Measurements from ENCODE around the gene KIF2C.
"Not testable (repeated sequence)": the region's sequence is repeated elsewhere in the genome, so short reads cannot be mapped to it uniquely, and the experiment has no call there.

Gene KIF2C

DNA sequence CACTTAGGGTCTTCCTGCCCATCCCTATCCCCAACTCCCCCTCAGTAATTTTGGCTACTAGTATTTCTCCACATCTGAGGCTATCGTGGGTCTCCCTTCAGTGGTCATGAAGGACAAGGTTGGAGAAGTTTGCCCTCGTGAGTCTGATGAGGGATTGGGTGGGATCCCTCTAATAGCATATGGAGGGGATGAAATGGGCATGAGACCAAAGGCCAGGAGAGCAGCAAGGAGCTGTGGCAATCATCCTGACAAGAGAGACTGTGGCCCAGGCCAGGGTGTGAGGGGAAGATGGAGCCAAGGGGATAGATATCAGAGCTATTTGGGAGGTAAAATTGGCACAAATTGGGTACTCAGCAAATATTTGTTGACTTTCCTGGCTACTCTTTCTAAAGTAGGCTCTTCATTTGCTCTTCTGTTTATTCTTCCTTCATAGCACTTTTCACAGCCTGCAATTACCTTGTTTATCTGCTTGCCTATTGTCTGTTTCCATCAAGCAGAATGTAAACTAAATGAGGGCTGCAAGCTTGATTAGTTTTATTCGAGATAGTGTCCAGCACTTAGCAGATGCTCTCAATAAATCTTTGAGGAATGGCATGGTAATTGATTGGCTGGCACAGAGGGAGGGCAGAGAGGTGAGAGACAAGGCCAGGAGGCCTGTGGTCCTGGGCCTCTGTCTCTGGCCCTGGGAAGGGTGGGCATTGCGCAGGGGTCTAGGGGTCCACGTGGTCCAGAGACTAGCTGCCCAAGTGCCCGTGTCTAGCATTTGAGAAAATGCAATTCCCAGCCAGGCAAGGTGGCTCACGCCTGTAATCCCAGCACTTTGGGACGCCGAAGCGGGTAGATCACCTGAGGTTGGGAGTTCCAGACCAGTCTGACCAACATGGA, 59.1 kb downstream of the KIF2C start:
- no peak for DNase-seq

DNA sequence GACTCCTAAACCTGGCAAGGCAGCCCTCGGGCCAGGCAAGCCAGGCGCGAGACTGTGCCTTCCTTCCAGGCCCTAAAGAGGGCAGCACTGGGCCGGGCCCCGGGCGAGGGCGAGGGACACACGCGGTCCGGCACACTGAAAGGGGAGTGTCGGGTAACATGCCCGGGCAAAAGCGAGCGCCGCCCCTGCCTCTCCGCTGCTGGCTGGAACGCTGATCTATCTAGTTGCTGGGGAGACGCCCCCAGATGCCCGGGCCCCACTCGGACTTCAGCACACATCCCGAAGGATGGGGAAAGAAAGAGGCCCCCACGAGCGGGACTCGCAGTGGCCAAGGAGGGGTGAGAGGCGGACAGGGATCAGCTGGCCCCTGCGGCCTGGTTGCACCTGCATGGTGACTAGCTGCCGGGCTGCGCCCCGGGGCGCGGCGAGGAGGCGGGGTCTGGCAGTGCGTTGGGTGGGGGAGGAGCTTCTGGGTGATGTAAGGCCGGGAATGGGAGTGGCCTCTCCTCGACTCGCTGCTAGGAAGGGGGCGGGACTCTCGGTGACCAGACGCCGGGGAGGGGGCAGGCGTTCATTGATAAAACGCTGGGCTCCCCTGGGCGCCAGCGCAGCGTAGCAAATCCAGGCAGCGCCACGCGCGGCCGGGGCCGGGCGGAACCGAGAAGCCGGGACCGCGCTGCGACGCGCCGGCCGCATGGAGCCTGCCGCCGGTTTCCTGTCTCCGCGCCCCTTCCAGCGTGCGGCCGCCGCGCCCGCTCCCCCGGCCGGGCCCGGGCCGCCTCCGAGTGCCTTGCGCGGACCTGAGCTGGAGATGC, 60.3 kb downstream of the KIF2C start, which contains the start of gene PLK3:
TSS of gene PLK3 (plus strand) at position 608 of the 815 bp plus-strand sequence. CDS start at position 695, 87 bp downstream.
- peak; percentile 95 to 99 (median 98) for DNase-seq

DNA sequence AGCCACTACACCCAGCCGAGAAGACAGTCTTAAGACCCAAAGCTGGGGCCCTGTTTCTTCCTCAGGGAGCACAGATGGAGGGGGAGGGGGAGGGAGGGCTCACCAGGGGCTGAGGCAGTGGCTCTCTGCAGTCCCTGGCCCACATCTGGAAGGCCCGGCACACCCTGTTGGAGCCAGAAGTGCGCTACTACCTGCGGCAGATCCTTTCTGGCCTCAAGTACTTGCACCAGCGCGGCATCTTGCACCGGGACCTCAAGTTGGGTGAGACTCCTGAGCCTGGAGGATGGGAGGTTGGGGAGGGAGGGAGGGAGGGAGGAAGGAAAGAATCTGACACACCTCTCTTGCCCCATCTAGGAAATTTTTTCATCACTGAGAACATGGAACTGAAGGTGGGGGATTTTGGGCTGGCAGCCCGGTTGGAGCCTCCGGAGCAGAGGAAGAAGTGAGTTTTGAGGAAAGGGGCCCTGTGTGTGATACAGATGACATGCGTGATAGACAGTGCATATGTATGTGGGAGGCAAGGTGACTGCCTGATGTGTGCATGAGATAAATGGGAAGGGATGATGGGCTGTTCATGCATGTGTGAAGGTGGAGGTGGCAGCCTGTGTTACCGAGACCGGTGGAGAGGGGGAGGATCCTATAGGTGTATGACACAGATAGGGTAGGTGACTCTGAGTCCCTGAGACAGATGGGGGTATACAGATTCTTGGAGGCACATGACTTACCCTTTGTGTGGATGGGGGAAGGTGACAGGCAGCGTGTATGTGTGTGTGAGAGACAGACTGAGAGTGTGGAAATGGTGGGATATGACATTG, 62.1 kb downstream of the KIF2C start:
- peak in 4 of 6 experiments; percentile 26 to 68 (median 28) for DNase-seq

DNA sequence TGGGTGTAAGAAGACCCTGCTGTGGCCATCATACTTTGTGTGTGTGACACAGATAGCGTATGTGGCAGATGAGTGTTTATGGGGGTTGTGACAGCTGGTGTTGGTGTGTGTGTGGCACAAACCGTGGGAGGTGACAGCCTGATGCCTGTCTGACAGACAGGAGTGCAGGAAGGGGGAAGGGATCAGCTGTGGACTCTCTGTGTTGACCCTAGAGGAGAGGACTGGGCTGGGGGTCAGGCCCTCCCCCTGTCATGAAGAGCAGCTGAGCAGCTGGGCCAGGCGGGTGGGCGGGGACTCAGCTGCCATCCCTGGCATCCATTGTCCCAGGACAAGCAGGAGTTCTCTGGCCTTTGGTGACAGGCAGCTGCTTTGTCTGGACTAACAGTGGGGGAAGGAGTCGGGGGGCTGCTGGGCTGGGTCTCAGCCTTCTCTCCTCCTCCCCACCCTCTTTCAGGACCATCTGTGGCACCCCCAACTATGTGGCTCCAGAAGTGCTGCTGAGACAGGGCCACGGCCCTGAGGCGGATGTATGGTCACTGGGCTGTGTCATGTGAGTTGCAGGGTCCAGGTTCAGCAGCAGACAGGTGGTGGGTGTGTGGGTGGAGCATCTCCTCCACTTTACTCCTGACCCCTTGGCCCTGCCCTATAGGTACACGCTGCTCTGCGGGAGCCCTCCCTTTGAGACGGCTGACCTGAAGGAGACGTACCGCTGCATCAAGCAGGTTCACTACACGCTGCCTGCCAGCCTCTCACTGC, 62.8 kb downstream of the KIF2C start:
- DNase-seq = no peak

DNA sequence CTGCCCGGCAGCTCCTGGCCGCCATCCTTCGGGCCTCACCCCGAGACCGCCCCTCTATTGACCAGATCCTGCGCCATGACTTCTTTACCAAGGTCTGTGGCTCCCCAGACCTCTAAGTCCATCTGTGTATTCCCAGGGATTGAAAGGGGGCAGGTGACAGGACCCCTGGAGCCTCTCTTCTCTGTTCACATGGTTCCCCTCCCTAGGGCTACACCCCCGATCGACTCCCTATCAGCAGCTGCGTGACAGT, 63.4 kb downstream of the KIF2C start:
- no peak for DNase-seq

DNA sequence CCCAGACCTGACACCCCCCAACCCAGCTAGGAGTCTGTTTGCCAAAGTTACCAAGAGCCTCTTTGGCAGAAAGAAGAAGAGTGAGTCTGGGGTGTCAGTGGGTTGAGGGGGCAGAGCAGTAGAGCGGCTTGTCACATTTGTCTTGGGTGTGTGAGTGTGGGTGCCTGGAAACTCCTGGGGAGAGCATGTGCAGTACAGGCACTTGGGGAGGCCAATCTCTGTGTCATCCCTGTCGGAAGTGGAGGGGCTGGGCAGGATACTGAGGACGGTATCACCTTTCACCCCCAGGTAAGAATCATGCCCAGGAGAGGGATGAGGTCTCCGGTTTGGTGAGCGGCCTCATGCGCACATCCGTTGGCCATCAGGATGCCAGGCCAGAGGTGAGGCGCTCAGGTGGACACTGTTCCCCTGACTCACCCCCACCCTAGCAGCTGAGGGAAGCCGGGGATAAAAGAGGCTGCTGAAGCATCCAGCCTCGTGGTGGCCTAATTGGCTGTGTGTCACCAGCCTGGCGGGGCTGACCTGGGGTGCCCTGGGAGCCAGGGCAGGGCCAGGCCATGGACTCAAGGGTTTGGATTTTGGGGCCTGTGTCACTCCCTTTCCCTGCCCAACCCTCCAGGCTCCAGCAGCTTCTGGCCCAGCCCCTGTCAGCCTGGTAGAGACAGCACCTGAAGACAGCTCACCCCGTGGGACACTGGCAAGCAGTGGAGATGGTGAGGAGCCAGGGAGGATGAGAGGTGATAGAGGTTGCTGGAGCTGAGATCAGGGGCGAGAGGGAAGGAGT, 63.9 kb downstream of the KIF2C start:
- DNase-seq = no peak

DNA sequence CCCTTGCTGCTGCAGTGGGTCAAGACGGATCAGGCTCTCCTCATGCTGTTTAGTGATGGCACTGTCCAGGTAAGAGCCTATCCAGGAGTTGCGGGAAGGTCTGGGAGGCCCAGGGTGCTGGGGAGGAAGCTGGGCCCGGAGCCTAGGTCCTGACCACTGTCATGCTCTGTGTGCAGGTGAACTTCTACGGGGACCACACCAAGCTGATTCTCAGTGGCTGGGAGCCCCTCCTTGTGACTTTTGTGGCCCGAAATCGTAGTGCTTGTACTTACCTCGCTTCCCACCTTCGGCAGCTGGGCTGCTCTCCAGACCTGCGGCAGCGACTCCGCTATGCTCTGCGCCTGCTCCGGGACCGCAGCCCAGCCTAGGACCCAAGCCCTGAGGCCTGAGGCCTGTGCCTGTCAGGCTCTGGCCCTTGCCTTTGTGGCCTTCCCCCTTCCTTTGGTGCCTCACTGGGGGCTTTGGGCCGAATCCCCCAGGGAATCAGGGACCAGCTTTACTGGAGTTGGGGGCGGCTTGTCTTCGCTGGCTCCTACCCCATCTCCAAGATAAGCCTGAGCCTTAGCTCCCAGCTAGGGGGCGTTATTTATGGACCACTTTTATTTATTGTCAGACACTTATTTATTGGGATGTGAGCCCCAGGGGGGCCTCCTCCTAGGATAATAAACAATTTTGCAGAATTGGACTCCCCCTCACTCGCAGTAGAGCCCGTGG, 65.8 kb downstream of the KIF2C start:
- peak in 2 of 6 experiments; percentile 33 to 44 for DNase-seq

DNA sequence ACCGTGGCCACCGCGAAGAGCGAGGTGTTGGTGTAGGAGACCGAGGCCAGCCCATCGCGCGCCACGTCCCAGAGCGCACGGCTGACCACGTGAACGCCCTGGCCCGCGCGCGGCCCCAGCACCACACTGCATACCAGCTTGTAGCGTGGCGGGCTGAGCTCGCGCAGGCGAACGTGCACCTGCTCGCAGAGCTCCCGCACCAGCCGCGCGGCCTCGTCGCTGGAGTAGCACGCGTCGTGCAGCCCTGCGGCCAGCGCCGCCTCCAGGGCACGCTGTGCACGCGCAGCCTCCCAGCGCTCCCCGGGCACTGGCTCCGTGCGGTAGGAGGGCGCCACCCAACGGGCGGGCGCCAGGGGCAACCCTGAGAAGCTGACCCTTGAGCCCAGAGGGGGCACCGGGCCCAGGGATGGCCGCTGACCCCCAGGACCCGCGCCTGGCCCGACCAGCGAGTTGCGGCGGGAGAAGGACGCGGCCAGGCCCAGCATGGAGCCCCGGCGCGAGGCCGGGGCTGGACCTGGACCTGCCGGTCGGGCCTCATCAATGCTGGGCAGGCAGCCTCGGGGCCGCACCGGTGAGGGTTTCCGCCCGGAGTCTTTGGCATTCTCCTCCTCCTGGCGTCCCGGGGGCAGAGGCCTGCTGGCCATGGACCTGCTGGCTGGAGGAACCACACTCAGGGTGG, 66.5 kb downstream of the KIF2C start:
- peak in 4 of 6 experiments; percentile 27 to 54 (median 37) for DNase-seq

DNA sequence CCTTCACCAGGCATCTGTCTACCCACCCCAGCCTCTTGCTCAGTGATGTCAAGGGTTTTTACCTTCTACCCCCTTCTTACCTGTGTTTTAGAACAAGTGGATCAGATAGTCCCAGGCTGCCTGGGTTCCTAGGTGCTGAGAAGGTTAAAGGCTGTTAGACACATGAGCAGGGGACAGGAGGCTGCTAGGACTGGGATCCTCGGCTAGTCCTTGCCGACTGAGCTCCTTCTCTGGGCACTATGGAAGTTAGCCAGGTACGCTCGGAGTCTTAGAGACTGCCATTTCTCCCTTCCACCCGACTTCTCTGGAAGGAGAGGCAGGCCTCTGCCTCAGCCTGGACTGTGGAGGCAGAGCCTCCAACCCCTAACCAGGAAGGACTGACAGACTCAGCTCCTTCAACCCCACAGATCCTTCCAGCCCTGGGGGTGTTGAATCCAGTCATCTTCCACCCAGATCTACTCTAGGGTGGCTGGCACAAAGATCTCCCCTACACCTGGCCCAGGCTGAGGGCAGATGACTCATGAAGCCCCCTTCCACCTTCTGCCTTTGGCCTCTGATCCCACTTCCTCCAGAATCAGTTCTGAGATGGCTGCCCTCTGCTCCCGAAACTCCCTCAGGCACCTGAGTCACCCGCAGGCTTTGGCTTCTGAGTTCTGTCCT, 67.2 kb downstream of the KIF2C start, which contains the start of gene DYNLT4:
TSS of gene DYNLT4 (minus strand) at position 648 of the 660 bp plus-strand sequence. CDS start 683 bp downstream, outside the sequence.
- DNase-seq = peak in 2 of 6 experiments; percentile 54 to 65

DNA sequence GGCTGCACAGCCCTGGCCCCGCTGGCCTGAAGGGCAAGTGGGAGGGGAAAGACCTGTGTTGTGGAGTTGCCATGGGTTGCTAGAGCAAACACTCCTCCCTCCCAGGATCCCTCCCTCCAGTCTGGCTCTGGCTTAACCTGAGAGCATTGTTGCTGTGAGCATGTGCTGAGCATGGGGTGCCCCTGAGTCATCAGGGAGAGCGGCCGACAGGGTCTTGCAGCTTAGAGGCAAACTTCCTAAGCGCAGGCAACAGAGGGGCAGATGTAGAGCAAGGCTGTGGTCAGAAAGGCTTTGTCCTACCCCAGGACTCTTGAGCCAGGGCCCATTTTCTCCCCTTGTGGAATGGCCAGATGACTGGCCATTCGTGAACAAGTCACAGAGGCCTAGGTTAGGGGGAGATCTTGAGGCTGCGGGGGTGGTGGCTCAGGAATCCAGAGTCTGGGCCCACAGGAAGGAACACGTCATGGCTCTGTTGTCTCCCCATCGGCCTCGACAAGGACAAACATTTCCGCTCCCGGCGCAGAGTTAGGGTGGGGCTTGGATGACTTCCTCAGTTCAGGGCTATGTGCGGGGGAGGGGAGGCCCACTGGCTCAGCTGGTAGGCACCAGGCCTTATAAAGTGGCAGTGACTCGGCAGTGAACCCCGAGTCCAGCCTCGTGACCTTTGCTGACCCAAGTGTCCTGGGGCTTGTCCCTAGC, 67.9 kb downstream of the KIF2C start:
- DNase-seq = peak; percentile 87 to 96 (median 92)

DNA sequence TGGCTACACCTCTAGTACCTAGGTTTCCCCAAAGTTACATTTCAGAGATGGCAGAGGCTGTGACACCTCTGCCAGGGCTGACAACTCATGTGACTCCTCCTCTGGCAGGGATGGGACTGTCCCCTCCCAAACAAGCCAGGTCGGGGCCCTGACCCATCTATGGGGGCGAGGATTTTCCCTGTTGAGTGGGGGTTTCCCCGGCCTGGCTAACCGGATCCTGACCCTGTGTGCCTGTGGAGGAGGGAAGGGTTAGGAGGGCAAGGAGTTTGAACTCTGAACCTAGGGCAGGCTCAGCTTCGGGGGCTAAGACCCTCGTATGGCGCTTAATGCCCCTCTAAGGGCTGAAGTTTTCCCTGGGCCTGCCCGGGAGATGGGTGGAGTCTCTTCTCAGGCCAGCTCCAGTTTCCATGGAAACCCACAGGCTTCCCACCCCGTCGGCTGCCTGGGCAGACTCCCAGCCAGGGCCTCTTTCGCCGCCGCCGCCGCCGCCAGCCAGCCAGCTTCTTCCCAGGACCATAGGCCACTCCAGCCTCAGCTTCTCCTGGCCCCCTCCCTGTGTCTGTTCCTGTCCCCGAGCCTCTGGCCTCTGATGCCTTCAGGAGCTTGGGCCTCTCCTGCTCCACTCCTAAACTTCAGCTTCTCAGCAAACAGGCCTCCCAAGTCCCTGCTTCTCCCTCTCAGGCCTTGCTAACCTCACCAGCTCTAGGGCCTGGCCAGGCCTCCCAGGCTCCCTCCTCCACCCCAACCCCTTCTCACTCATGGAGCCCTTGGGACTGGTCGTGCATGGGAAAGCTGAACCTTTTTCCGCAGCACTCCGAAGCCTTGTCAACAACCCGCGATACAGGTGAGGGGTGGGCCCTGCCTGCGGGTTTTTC, 68.7 kb downstream of the KIF2C start, which contains the start of gene BTBD19:
TSS of gene BTBD19 (plus strand) at position 461 of the 875 bp plus-strand sequence. CDS start at position 759, 298 bp downstream.
- peak in 4 of 6 experiments; percentile 46 to 75 (median 60) for DNase-seq

DNA sequence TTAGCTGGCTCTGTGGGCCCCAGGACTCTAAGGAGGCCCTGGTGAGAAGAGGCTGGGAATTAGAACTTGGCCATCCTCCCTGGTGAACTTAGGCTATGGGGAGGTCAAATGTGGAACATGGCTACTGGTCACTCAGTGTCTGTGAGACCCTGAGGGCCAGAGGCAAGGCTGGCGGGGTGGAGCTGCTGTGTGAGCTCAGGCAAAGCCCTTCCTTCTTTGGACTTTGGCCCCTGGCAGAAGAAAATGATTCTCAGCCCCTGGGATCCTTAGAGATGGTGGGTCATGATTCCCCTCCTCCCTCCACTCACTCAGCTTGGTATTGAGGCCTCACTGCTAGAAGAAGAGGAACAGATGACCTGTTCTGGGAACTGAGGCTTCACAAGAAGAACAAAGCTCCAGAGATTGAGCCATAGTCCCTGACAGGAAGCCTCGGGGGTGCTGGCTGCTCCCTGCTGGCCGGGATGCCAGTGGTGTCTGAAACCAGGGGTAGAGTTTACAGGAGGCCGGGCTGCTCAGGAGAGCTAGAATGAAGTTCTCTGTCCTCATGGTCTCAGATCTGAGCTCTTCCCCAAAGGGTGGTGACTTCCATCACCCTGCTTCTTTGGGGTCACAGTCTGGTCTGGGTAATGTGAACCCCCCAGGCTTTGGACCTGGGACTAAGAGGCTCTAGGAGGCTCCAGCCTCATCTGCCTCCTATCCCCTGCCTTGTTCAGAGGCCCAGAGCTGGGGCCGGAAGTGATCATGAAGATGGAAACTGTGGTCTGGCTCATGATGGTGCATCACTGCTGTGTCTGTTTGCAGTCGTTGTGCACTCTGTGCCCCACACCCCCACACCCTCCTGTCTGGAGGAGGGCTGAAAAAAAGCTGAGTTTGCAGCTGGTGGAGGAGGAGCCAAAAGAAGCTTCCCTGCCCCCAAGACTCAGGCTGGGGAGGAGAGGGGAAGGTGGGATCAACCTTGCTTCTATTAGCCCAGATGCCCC, 69.6 kb downstream of the KIF2C start:
- peak; percentile 73 to 93 (median 86) for DNase-seq

DNA sequence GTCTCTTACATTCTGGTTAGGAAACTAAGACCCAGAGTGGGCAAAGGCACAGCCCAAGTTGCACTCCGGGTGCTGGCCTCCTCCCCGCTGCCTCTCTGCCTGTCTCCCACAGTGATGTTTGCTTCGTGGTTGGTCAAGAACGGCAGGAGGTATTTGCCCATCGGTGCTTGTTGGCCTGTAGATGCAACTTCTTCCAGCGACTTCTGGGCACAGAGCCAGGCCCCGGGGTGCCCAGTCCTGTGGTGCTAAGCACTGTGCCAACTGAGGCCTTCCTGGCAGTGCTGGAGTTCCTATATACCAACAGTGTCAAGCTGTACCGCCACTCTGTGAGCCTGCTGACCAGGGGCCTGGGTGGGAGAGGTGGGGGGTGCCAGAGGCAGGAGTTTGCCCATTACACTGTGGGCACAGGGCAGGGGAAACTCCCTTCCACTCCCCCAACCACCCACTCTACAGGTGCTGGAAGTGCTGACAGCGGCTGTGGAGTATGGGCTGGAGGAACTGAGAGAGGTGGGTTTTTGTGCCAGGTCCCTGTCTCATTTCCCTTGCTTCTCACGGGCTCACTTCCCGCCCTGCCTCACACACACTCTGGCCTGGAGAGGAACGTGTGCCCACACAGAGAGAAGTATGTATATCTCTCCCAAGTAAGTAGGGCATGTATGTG, 70.6 kb downstream of the KIF2C start:
- peak in 1 of 6 experiments; percentile 32 for DNase-seq

DNA sequence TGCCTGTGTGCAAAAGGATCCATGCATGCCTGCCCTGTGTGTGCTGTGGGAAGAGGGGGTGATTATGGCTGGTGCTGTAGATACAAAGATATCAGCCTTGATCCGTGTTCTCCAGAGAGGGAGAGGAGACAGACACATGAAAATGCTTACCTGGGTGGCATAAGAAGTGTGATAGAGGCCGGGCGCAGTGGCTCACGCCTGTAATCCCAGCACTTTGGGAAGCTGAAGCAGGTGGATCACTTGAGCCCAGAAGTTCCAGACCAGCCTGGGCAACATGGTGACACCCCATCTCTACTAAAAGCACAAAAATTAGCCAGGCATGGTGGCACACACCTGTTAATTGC, 71.1 kb downstream of the KIF2C start:
- not testable (repeated sequence) for DNase-seq

DNA sequence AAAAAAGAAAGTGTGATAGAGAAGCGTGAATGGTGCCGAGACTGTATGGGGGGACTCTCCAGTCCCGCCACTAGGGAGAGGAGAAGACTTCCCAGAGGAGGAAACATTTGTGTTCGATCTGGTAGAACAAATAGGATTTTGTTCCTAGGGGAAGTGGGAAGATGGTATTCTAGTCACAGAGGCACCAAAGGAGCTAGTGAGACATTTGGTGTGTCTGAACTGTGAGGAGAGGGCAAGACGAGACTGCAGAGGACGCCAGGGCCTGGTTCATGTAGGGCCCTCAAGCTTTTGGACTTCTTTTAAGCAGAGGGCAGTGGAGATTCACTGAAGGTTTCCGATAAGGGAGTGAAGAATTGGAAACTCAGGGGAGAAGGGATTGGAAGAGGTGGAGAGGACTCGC, 71.6 kb downstream of the KIF2C start:
- DNase-seq = no peak

Data from stimulated activated naive CD4-positive, alpha-beta T cell (primary cell).